HK-2 (cell line): ENCODE results near the gene IRF2BP2.
A peak's percentile ranks its signal among the peaks of the same experiment; 100 is the strongest.

Source experiments
- DNase-seq: peaks from one replicate; pipeline ENCODE4 v3.0.0-alpha.2; 2018; ENCODE audit not compliant: unreplicated experiment

Gene IRF2BP2

GRCh38 chr1:234613128-234613875 is 3.3 kb upstream of the IRF2BP2 start:
- peak; percentile 29 for DNase-seq

DNA sequence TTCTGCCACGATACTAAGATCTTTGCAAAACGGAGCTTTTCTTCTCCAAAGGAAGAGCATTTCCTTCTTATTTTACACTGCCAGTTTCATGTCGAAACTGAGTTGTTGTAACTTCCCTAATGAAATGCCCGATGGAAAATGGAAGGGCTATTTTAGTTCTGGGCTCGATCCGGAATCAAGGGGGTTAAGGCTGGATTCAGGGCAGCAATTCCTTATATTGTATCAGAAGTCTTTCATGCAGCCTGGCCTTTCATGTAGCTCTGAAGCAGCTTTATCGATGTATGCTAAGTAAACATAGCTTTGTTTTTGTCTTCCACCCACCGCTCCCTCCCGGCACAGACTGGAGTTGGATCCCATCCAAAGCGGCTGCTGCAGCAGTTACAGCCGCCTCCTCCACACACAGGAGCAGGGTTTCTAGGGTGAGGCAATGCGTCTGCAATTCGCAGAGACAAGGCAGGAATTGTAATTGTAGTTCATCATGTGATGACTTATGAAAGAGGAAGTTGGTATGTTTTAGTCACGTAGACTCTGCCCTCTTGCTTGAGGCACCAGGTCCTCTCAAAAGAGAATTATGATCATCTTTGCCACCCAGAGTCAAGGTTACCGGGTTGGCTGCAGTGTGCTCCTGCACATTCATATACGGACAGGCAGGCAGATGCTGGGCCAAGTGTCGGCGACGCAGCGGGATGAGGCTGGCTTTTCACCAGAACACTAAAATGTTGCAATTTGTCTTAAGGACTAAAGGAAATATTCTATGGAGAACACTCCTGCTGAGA is 2.6 kb upstream of the IRF2BP2 start:
- peak; percentile 87 for DNase-seq

- DNase-seq, result peak; percentile 53
Observed at GRCh38 chr1:234611847-234612351, 1.9 kb upstream of the IRF2BP2 start.

DNA sequence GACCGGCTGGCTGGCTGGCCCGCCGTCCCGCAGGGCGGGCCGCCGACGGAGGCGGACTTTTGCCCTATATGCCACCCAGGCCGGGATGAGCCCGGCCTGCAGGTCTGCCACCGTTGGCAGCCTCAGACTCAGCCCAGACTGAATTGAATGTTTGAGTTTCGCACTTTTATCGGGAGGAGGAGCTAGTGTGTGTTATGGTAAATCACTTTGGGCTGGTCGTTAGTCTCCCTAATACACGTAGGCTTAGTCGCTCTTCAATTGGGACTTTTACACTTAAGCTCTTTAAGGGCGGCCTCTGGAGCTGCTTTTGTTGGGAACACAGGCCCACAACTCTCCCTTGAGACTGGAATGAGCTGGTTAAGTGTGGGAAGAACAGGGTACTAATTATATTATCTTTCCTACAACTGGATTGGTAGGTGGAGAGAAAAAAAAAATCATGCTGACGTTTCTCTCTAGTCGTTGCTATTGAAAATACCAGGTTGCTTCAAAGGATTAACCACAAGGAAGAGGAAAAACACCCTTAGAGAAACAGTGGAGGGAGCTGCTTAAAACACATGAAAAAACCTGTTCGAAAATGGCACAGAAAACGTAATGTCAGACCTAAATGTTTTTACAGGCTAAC is 1.4 kb upstream of the IRF2BP2 start:
- no peak for DNase-seq

DNA sequence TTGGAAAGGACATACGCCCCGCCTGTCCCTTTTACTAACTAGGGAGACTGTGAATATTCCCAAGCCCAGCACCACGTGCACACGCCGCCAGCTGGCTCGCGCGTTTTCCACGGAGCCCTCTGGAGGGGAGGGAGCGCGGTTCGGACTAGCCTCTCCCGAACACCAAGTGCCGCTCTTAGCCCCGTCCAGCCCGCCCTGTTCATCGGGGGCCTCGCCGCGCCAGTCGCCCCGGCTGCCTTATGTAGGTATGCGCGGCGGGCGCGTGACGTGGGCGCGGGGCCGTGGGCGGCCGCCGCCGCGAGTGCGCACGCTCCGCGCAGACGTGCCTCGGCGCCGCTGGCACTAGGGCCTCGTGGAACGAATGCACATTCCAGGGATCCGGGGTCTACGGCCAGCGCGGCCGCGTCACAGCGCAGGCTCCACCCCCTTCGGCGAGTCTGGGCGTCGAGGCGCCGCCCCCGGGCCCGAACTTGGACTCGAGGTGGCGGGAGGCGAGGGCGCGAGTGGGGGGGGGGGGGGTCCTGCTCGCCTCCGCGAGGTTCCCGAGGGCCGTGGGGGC is 767 bp upstream of the IRF2BP2 start:
- DNase-seq, result peak; percentile 98

- DNase-seq, result no peak
Observed at GRCh38 chr1:234609691-234610042, 311 bp downstream of the IRF2BP2 start.

DNA sequence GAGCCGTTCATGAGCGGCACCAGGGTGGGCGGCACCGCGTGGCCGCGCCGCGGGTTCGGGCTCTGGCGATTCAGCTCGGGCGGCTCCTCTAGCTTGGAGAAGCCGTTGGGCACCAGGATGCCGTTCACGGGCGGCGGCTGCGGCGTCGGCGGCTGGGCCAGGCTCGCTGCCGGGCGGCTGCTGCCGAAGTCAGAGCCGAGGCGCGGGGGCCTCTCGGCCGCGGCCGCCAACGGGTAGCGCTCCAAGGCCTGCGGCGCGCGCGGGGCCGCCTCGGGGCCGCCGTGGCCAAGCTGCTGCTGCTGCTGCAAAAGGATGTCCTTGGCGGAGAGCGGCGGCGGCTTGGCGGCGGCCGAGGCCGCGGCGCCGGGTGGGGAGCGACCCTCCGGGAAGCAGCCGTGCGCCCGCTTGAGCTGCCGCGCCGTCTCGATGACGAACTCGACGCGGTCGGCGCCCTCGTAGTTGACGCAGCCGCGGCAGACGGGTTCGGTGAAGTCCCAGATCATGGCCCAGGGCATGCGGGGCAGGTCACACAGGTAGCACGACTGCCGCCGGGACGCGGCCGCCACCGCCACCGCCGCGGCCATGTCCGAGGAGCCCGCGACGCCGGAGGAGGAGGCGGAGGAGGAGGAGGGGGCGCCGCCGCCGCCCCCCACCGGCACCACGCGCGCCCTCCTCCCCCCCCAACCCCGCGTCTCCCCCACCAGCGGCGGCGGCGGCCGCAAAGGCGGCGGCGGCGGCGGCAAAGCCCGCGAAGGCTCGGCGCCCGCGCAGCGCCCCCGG is 877 bp downstream of the IRF2BP2 start:
- peak; percentile 70 for DNase-seq

DNA sequence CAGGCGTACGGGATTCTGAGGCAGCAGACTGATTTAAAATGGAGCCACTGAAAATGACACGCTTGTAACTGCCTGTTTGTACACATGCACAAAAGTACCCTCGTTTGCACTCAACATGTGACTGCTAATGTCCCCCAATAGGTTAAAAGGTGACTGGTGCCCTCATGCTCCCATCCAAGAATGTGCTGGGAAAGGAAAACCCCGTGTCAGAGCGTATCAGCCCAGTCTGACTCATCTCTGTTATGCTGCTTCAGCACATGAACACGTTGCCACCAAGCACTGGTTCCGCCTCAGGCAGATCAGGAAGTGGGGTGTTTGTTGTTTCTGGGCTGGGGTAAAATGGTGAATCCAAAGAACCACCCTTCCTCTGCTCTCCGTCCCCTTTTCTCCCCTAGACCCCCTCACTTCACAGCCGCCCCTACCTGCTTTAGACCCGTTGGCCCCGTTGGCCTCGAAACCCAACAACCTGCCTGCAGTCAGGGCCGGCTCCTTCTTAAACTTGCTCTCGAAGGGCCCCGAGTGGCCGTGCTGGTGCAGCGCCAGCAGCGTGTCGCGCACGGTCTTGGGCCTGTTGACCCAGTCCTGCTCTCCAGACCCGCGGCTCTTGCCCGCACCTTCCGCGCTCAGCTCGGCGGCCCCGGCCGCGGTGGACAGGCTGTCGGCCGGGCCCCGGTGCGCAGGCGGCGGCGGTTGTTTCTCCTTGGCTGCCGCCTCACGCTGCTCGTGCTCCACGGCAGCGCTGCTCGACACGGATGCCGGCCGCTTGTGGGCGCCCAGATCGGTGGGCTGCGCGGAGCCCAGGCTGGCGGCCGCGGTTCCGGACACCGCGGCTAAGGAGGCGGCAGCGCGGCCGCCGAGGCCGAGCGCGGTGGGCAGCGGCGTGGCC is 1.7 kb downstream of the IRF2BP2 start:
- DNase-seq, result peak; percentile 86

DNA sequence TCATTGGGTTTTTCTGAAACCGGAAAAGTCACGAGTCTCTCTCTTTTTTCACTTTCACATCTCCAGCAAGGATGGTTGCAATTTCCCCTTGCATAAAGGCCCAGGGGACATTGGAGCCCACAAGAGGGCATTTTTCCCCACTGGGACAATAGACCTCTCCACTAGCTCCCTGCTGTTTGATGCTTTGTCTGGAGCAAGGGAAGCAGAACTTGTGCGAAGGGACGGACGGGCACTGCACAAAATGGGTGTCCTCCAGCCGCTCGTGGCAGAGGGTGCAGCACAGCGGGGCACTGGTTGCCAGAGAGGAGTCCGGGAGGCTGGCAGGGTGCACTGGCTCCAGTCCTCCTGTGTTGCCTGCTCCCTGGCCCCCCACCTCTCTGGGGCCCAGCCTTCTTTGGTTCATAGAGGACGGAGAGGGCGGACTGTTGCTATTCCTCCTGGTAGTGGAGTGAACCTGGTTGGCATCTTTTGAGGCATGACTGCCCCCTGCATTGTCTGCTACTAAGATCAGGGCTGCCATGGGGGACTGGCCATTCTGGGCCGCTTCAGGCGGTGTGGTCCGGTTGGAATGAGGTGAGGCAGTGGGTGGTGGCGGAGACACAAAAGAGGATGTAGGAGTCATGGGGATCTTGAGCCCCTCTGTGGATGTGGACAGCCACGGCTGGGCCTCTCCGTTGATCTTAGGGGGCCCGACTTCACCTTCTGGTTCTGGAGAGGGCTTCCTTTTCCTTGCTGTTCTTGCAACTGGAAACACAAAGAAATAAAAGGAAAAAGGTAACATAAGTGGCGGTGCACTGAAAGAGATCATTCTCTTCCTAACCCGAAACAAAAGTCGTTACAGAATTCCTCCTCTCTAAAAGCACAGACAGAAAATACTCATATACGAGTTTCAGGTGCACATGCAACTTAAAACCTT is 2.6 kb downstream of the IRF2BP2 start:
- peak; percentile 41 for DNase-seq

DNA sequence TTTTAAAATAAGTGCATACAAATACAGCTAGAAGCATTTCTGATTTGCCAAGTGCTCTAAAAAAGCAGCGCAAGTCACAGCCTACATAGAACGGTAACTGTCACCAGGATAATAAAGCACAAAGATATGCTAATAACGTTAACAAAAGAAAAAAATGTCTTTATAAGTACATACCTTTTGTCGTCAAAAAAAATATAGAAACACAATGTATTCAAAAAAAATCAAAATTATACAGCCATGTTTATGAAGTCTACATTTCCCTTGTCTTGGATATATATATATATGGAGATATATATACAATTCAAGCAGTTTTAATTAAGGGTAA is 3.2 kb downstream of the IRF2BP2 start:
- DNase-seq, result no peak

DNA sequence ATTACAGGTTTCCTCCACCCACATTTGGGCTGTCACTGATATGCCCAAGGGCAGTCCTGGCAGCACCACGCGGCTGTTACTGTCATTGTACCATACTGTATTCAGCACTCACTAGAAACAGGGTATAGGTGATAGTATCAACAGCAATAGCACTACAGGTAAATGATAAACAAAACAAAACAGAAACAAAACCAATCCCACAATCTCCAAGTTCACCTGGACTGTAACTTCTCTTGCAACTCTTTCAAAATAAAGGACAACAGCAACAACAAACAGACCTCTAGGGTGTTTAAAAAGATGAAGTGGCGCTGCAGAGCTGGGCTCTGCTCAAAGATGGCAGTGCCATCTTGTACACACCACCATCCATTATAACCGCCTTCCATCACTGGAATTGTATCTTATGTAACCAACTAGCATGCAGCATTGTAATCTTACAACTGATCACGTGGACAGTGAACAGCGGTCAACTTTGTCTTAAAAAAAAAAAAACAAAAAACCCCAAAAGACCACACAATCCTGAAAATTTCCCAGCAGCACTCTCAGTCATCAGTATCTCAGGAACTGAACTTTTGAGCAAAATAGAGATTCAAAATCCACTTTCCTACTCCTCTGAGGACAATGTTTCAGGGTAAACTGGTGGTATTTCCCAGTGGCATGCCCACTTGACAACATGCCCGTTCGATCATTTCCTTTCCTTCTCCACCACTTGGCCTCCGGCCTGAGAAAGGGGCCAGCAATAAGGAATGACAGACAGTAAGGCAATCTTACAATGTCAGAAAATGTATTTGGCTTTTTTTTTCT is 3.8 kb downstream of the IRF2BP2 start:
- DNase-seq, result no peak

- no peak for DNase-seq
Observed at GRCh38 chr1:234605399-234605982, 4.5 kb downstream of the IRF2BP2 start.

GRCh38 chr1:234604495-234605398 is 5.2 kb downstream of the IRF2BP2 start:
- DNase-seq, result no peak

GRCh38 chr1:234603221-234604204 is 6.5 kb downstream of the IRF2BP2 start:
- DNase-seq, result no peak

DNA sequence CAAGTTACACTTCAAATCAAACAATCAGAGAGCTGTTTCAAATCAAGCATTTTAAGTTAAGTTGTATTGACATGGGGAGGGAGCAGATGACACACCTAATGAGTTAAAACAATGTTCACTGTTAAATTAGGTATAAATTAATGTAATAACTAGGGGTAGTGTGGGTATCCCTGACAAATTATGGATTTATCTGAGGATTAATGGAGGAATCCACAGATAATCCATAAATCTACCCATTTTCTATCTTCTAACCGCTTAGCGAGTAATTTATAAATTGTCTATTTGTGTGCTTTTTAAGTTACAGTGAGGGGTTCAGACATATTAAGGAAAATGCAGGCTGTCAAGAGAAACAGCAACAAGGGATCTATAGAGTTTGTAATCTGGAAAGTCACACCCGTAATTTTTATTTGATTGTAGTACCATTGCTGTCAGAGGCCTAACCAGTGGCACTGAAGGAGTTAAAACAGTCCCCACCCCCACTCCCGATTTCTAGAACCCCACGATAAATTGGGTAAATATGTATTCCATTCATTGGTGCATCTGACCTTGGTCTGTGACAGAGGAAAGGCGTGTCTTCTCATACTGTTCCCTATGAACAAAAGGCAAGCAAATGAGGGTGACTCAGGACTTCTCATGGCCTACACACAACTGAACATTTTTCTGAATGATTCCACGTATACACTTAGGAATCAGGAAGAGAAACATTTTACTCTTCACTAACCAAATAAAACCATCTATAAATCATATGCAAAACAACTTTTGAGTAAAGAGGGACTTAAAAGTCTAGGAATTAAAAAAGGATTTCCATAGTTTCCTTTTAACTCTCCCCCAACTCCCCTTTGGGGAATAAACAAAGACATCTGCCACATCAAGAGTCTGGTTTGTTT is 7.4 kb downstream of the IRF2BP2 start:
- peak; percentile 37 for DNase-seq
